GM19328 (cell line): ENCODE results near the gene ACE.
A peak's percentile ranks its signal among the peaks of the same experiment; 100 is the strongest.

ENCODE experiments used
- ATAC-seq: cut with Tn5 transposase; IDR thresholded peaks from one replicate; pipeline ENCODE4 v1.9.1; 2021; ENCODE audit warnings: mild to moderate bottlenecking, moderate library complexity; ENCODE audit not compliant: unreplicated experiment

ACE gene

DNA sequence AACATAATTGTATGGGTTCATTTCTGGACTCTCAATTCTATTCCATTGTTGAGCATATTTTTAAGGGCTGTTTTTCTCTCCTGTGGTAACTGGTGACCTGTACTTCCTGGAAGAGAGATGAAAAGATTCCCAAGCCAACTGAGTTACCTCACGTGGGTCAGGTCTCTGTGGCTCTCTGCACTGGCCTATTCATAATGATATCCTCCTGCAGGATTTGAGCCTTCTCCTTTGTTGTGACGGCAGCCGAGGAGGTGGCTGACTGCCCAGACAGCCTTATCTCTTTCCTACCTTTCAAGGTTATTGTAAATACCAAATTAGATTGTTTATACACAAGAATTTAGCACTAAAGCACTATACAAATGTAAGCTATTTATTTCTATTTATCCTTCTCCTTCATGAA lies 2.7 kb upstream of the ACE start:
- ATAC-seq, result no peak

DNA sequence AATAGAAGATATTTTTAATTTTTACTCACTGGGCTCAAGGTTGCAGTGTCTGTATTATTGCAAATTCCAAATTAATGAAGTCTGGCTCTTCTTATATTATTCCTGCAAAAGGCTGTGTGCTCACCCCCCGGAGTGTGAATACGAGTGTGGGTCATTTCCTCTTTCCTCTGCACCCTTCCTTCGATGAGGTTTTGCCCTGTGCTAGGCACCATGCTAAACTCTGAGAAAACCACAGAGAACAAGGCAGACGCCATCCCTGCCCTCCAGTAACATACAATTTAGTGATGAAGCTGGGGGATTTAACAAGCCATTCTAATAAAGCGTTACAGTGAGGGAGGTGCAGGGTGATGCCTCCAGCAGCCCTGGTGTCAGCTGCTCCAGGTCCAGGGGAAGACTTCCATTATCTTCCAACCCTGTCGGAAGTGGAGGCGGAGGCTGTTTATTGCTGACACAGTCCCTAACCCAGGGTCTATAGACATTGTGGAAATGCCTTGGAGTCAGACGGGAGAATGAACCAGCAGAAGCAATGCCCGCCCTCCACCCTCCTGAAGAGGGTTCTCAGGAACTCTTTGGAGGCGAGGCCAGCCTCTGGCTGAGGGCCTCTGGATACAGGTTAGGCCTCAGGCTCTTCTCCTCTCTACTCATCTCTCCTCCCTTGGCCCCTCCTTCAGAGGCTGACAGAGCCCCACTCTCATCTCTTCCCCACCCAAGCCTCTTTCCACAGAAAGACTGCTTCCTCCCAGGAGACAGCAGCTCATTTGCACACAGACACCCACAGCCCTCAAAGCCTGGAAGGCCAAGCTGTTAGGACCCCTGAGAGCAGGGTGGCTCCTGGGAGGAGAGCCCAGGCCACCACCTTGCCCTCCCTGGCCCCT lies 2.0 kb upstream of the ACE start:
- no peak for ATAC-seq

DNA sequence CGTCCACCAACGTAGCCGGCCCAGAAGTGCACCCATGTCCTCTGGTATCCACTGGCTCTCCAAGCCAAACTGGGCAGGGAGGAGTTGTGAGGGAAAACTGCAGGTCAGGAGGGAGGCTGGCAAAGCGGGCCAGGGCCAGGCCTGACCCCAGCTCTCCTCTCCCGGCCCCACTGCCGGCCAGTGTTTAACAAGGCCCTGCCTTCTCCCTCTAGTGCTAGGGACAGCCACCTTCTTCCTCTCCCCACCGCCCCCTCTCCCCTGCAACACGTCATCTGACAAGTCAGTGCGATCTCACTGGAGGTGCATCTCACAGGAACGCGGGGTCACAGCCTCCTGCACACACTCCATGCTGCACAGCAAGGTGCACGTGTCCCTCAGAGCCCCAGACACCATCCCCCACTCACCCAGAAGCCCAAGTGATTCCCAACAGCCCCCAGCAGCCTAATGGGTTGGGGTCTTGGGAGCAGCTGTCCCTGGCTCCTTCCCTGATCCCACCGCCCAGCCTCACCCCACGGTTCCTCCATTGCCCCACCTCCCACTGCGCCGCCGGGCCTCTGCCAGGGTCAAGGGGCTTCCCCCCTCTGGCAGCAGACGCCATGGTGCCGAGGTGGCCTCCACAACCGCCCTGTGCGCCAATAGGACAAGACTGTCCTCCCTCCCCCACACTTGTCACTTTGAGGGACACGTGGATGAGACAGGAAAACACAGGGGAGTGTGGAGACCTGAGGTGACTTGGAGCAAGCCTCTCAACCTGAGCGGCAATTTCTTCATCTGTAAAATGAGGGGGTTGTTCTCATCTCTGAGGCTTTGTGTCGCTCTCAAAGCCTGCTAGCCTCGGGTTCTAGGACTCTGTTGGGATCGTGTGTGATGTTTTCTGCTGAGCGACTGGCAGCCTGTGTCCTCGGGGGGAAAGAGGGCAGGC lies 1.1 kb upstream of the ACE start:
- no peak for ATAC-seq

GRCh38 chr17:63476459-63476853 lies 405 bp upstream of the ACE start:
- ATAC-seq, result no peak

GRCh38 chr17:63477480-63478440 lies 899 bp downstream of the ACE start:
- no peak for ATAC-seq

DNA sequence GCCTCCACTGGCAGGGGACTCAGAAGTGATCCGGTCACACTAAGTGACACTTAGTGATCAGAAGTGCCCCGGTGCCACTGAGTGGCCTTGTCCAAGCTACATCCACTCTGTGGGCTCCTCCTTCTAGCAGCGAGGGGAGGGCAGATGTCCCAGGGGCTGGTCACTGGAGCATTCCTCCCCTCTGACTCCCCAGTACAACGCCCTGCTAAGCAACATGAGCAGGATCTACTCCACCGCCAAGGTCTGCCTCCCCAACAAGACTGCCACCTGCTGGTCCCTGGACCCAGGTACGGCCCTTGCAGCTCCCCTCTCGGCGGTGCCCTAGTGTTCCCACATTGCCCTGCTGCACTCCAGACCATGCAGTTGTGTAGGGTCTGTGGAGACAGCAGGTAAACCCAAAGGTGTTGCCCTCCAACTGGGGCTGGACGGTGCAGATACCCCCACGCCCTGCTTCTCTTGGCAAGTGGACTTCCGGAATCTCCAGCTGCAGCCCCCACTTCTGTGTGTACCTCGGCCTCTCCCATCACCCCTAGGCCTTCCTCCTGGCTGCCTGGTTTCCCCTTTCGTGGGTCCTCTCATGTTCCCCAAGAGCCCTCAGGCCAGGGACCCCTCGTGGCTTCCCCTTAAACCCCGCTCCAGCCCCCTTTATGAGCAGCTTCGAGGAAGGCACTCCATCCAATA lies 2.1 kb downstream of the ACE start:
- peak; percentile 62 for ATAC-seq

DNA sequence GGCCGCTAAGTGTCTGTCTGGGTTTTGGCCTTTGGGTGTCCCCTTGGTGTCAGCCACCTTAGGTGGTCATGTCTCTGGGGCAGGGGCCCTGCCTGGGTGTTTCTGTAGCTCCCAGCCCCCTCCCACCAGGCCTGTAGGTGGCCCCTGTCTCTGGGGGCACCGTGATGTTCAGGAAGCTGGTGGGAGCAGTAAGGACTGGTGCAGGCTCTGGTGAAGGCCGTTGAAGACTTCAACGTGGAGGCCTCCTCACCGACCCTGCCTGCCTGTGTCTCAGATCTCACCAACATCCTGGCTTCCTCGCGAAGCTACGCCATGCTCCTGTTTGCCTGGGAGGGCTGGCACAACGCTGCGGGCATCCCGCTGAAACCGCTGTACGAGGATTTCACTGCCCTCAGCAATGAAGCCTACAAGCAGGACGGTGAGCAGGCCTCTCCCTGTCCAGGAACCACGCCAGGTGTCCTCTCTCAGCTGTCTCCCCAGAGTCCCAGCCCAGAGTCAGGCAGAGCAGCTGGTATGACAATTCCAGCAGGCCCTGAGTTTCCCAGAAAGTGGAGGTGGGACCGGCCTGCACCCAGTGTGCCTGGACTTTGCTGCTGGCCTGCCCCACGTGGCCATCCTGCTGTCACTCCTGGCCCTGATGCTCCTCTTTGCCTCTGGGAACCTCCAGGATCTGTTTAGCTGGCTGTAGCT lies 2.8 kb downstream of the ACE start:
- ATAC-seq, result no peak

DNA sequence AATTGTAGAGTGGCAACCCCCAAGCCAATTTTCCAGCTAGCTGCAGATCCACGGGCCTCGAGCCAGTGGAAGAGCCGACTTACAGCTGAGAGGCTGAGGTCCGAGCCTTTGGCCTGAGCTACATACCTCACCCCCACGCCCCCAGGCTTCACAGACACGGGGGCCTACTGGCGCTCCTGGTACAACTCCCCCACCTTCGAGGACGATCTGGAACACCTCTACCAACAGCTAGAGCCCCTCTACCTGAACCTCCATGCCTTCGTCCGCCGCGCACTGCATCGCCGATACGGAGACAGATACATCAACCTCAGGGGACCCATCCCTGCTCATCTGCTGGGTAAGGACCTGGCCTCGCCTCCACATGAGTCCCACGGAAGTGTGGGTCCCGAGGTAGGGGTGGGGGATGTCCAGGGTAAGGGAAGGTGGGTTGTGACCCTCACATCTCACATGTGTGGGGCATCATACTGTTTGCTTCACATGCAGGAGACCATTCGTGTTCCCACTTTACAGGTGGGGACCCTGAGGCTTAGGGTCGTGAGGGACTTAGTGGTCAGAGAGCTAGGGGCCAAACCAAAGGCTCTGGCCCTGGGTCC lies 3.4 kb downstream of the ACE start:
- no peak for ATAC-seq

- ATAC-seq, result no peak
Observed at GRCh38 chr17:63480826-63481487, 4.1 kb downstream of the ACE start.

DNA sequence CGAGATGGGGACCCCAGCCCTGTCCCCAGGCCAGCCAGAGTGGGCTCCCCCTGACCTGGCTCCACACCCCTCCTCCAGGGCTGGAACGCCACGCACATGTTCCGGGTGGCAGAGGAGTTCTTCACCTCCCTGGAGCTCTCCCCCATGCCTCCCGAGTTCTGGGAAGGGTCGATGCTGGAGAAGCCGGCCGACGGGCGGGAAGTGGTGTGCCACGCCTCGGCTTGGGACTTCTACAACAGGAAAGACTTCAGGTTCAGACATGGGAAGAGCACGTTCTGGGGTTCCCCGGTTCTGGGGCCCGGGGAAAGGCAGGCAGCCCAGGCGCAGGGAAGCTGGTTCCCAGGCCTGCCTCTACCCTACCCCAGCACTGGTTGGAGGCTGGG lies 4.6 kb downstream of the ACE start:
- ATAC-seq, result no peak

DNA sequence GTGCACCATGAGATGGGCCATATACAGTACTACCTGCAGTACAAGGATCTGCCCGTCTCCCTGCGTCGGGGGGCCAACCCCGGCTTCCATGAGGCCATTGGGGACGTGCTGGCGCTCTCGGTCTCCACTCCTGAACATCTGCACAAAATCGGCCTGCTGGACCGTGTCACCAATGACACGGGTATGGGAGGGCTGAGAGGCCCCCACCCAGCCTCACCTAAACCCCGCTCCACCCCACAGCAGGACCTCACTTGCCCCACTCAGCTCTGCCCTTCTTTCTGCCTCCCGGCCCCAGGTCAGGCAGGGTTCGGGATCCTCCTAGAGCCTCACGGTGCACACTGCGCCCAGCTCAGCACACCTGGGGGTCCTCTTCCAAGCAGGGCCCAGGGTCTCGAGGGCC lies 5.6 kb downstream of the ACE start:
- no peak for ATAC-seq

- ATAC-seq, result no peak
Observed at GRCh38 chr17:63483038-63483437, 6.2 kb downstream of the ACE start.

DNA sequence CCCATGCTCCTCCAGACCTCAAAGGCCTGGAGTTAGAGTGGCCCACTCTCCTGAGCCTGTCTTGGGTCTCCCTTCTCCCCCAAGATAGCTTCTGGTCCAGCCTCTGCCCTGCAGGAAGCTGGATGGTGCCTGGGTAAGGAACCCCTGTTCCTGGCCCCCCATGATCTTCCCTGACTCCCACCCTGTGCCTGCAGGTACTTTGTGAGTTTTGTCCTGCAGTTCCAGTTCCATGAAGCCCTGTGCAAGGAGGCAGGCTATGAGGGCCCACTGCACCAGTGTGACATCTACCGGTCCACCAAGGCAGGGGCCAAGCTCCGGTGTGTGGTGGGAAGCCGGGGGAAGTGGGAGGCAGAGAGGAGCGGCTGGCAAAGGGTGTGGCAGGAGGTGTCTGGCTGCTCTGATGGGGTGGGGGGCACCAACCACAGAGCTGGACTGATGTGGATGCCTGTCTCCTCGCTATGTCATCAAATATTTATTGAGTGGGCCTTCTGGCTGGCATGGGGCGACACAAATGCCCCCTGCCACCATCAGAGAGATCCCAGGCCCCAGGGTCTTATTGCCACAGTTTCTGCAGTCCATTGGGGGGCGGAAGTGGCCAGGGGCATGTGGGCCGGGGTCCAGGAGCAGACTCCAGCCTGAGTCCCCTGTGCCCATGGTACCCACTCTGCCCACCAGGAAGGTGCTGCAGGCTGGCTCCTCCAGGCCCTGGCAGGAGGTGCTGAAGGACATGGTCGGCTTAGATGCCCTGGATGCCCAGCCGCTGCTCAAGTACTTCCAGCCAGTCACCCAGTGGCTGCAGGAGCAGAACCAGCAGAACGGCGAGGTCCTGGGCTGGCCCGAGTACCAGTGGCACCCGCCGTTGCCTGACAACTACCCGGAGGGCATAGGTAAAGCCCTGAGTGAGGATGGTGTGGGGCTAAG lies 7.1 kb downstream of the ACE start:
- ATAC-seq, result no peak

DNA sequence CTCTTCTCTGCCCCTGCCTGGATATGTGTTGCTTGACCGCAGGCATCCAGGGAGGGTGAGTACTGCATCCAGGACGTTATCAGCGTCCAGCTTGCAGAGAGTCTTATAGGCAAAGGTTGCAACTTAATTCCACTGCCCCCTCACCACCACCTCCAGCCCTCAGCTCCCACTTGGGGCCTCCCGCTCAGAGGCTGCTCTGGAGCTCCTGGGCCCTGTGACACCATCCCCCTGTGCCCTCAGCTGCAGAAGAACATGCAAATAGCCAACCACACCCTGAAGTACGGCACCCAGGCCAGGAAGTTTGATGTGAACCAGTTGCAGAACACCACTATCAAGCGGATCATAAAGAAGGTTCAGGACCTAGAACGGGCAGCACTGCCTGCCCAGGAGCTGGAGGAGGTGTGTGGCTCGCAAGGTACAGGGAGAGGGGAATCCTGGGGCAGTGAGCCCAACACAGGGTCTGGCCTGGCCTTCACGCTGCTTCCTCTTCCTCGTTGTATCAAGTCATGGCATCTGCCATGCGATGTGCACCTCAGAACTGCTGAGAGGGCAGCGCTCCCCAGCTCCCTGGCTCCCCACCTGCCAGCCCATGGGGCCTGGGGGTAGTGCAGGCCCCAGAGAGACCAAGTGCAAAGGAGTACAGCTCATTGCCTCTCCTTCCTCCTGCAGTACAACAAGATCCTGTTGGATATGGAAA lies 9.6 kb downstream of the ACE start:
- no peak for ATAC-seq

DNA sequence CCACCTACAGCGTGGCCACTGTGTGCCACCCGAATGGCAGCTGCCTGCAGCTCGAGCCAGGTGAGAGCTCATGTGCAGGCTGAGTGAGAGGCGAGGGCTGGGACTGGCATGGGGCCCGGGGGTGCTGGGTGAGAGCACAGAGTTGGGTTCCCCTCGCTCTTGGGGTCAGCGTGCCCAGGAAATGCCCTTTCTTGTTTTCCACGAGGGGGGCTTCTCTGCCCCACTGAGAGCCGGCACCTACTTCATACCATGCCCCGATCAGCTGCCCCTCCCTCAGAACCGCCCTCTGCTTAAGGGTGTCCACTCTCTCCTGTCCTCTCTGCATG lies 10.1 kb downstream of the ACE start:
- ATAC-seq, result no peak

DNA sequence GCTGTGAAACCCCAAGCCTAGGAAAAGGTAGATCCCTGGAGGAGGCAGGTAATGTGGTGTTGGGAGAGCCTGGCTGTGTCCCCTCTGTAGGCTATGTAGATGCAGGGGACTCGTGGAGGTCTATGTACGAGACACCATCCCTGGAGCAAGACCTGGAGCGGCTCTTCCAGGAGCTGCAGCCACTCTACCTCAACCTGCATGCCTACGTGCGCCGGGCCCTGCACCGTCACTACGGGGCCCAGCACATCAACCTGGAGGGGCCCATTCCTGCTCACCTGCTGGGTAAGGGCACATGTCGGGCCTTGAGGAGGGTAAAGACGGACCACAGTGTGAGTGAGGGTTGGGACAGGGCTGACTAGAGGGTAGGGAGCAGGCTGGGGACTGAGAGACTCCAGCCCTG lies 12.0 kb downstream of the ACE start:
- no peak for ATAC-seq

GRCh38 chr17:63489291-63489690 lies 12.4 kb downstream of the ACE start:
- ATAC-seq, result no peak
